NCI-H1694 (cell line): ENCODE results near the gene ZNF394.

Source experiments
- DNase-seq: peaks from one replicate; lab custom pipeline; 2025; lab: John Stamatoyannopoulos, UW

The ZNF394 gene

DNA sequence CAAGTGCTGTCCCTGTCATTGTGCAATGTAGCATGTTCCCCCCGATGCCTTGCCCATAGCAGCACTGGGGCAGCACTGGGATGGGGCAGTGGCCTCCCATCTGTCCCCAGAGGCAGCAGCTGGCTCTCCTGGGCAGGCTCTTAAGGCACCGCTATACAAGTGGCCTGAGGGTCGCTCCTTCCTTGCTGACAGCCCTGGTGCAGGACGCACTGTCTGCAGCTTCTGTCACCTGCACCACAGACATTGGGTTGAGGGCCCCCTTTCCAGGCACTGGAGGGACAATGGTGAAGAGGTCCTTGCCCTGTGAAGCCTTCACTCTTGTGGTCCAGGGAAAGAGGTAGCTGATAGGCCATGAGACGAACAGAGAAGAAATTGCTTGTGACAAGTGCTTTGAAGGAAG lies 50.8 kb downstream of the ZNF394 start:
- DNase-seq, result no peak

- no peak for DNase-seq
Measured at GRCh38 chr7:99448855-99449254, 51.2 kb downstream of the ZNF394 start.

GRCh38 chr7:99447943-99448342 lies 52.1 kb downstream of the ZNF394 start:
- DNase-seq, result no peak

DNA sequence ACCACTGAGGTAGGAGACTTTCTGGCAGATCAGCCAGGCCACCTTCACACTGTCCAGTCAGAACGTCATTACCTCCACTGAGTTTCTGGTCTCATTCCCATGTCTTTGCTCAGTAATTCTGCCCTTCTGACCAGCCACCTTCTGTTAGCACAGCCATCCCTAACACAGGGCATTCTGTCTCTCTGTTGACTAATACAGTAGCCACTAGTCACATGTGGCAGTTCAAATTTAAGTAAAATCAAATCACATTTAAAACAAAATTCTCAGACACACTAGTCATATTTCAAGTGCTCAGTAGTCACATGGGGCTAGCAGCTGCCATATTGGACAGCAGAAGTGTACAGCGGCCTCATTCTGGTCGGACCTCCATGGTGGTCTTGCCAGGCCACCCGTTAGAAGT lies 54.0 kb downstream of the ZNF394 start:
- DNase-seq, result no peak
